ENCODE results near the gene PPP2R5A.
"Not testable (repeated sequence)": the region's sequence is repeated elsewhere in the genome, so short reads cannot be mapped to it uniquely, and the experiment has no call there.

PPP2R5A gene

DNA sequence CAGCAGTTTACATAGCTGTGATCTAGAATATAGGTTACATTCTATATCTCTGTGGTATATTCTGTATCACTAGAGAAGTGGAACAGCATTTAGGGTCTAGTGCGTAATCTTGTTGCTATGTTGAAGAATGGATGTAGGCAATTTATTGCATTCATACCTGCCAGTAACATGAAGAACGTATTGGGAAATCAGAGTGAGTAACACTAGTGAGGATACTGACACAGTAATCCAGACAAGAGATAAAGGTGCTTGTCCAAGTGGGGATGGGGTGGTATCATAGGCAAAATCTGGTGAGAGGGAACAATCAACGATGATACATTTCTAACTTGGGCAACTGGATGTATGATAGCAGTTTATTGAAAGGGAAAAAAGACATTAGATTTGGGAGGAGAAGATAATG lies 9.8 kb downstream of the PPP2R5A start:
- H3K4me3 Mint-ChIP-seq = no peak overlapping the region
- TF ChIP-seq, protein P1, sequence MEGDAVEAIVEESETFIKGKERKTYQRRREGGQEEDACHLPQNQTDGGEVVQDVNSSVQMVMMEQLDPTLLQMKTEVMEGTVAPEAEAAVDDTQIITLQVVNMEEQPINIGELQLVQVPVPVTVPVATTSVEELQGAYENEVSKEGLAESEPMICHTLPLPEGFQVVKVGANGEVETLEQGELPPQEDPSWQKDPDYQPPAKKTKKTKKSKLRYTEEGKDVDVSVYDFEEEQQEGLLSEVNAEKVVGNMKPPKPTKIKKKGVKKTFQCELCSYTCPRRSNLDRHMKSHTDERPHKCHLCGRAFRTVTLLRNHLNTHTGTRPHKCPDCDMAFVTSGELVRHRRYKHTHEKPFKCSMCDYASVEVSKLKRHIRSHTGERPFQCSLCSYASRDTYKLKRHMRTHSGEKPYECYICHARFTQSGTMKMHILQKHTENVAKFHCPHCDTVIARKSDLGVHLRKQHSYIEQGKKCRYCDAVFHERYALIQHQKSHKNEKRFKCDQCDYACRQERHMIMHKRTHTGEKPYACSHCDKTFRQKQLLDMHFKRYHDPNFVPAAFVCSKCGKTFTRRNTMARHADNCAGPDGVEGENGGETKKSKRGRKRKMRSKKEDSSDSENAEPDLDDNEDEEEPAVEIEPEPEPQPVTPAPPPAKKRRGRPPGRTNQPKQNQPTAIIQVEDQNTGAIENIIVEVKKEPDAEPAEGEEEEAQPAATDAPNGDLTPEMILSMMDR (IDR thresholded peaks at IDR 0.05; ENCODE audit: unreplicated experiment in 3 of 3) = no peak
- no peaks in the 10 kb centered on the region for H3K27me3 Mint-ChIP-seq (ENCODE audit: low read depth)
- H3K9me3 Mint-ChIP-seq = no peaks in the 10 kb centered on the region
- peaks cover 11% of the 10 kb centered on the region for H3K4me1 Mint-ChIP-seq
- no peaks in the 10 kb centered on the region for H3K36me3 Mint-ChIP-seq (ENCODE audit: low read depth)
- H3K27ac Mint-ChIP-seq = no peak overlapping the region

DNA sequence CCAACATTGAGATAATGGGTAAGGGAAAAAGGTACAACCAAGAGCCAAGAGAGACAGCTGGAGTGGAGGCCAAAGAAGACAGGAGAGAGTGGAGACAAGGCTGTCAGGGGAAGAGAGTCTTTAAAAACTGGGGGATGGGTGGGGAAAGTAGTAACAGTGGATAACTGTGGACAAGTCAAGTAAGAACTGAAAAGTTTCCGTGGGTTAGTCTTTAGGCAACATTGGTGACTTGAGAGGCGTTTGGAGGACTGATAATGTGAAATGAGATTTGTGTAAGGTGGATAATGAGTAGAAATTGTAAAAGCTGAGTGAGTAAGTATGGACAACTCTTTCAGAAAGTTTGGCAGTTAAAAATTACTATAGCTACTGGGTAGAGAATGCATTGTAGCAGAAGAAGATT lies 10.4 kb downstream of the PPP2R5A start:
- no peaks in the 10 kb centered on the region for H3K36me3 Mint-ChIP-seq (ENCODE audit: low read depth)
- TF ChIP-seq, protein P1 (IDR thresholded peaks at IDR 0.05; ENCODE audit: unreplicated experiment in 3 of 3) = no peak
- no peak overlapping the region for H3K4me3 Mint-ChIP-seq
- no peaks in the 10 kb centered on the region for H3K27me3 Mint-ChIP-seq (ENCODE audit: low read depth)
- H3K9me3 Mint-ChIP-seq = no peaks in the 10 kb centered on the region
- no peak overlapping the region for H3K27ac Mint-ChIP-seq
- peaks cover 11% of the 10 kb centered on the region for H3K4me1 Mint-ChIP-seq

DNA sequence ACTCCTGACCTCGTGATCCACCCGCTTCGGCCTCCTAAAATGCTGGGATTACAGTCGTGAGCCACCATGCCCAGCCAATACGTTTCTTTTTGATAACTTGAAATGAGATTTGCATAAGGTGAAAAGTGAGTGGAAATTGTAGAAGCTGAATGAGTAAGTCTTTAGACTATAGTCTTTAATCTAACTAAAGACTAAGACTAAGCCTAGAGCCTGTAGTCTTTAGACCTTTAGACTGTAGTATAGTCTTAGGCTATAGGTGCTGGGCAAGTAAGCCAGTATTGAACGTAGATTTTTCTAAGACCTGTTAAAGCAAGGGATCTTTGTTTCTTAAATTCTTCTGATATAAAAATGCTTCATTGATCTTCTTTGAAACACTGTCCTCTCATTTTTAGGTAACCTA lies 12.1 kb downstream of the PPP2R5A start:
- TF ChIP-seq, protein P1 (IDR thresholded peaks at IDR 0.05; ENCODE audit: unreplicated experiment in 3 of 3) = no peak
- Mint-ChIP-seq H3K4me1 (peaks cover 5% of the 10 kb centered on the region), H3K36me3 (ENCODE audit: low read depth) (no peaks in the 10 kb centered on the region), H3K27me3 (ENCODE audit: low read depth) (no peaks in the 10 kb centered on the region), H3K27ac (no peak overlapping the region), H3K4me3 (no peak overlapping the region), H3K9me3 (no peaks in the 10 kb centered on the region)

DNA sequence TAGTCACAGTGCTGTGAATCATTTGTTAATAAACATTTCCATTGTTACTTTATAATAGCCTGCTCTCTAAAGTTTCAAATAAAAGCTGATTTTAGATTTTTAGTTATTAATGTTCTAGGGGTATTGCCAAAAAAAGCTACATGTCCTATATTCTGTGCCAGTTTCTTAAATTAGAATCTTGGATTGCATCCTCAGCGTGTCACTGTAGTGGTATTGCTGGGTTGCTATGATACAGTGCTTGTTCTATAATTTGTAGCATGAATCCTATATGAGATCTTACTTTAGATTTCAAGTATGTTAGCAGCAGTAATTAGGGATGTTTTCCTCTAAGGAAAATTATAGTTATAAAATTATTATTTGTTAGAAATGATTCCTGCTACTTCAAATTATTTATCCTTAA lies 16.4 kb downstream of the PPP2R5A start:
- TF ChIP-seq, protein P1 (IDR thresholded peaks at IDR 0.05; ENCODE audit: unreplicated experiment in 3 of 3) = no peak
- Mint-ChIP-seq H3K27me3 (ENCODE audit: low read depth) (no peaks in the 10 kb centered on the region), H3K9me3 (peaks cover 5% of the 10 kb centered on the region), H3K36me3 (ENCODE audit: low read depth) (peaks cover 4% of the 10 kb centered on the region), H3K4me3 (no peak overlapping the region), H3K27ac (no peak overlapping the region), H3K4me1 (peaks cover 4% of the 10 kb centered on the region)

DNA sequence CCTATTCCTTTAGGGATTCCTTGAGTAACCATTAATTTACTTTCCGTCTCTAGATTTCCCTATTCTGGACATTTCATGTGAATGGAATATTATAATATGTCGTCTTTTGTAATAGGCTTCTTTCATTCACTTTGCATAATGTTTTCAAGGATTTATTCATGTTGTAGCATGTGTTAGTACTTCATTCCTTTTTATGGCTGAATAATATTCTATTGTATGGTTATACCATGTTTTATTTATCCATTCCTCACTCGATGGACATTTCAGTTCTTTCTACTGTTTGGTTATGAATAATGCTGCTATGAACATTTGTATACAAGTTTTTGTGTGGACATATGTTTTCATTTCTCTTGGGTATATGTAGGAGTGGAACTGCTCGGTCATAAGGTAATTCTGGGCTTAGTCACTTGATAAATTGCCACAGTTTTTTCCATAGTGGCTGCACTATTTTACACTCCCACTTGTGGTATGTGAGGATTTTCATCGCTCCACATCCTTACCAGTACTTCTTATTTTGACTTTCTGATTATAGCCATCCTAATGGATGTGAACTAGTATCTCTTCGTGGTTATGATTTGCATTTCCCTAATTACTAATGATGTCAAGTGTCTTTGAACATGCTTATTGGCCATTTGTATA lies 17.7 kb downstream of the PPP2R5A start:
- H3K27me3 Mint-ChIP-seq (ENCODE audit: low read depth) = no peaks in the 10 kb centered on the region
- H3K36me3 Mint-ChIP-seq (ENCODE audit: low read depth) = peaks cover 14% of the 10 kb centered on the region
- no peak overlapping the region for H3K27ac Mint-ChIP-seq
- H3K4me1 Mint-ChIP-seq = peaks cover 4% of the 10 kb centered on the region
- peaks cover 5% of the 10 kb centered on the region for H3K9me3 Mint-ChIP-seq
- H3K4me3 Mint-ChIP-seq = no peak overlapping the region
- TF ChIP-seq, protein P1 (IDR thresholded peaks at IDR 0.05; ENCODE audit: unreplicated experiment in 3 of 3) = no peak

DNA sequence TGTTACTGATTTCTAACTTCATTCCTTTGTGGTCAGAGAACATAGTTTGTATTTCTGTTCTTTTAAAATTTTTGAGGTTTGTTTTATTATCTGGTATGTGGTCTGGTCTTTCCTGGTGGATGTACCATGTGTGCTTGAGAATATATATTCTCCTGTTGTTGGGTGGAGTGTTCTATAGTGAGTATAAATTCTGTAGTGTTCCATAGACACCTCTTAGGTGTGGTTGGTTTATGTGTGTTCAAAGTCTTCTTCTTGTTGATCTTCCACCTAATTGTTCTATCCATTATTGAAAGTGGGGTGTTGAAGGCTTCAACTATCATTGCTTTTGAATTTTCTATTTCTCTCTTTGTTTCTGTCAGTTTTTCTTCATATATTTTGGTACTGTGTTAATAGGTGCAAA lies 20.1 kb downstream of the PPP2R5A start:
- Mint-ChIP-seq H3K9me3 (peaks cover 8% of the 10 kb centered on the region), H3K4me3 (no peak overlapping the region), H3K4me1 (peaks cover 4% of the 10 kb centered on the region), H3K27ac (no peak overlapping the region), H3K27me3 (ENCODE audit: low read depth) (no peaks in the 10 kb centered on the region), H3K36me3 (ENCODE audit: low read depth) (peaks cover 36% of the 10 kb centered on the region)
- TF ChIP-seq, protein P1 (IDR thresholded peaks at IDR 0.05; ENCODE audit: unreplicated experiment in 3 of 3) = no peak

DNA sequence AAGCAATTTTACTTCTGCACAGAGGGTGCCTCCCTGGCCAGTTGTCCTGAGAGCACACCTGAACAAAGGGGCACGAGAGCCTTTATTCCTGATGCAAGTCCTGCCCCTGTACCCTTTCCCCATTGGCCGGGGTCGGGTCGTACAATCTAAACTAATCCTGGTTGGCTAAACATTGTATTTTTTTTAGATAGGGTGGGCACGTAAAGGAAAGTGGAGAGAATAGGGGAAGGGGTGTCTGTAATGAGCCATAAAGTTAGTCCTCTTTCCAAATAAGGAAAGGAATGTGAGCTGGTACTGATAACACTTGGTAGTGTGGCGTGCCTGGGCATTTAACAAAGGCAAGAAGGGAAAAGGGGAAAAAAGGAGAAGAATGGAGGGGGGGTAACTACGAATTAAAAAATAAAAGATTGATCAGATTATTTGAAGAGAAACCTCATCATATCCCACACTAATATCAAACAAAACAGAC lies 20.8 kb downstream of the PPP2R5A start:
- H3K4me1 Mint-ChIP-seq; H3K27ac Mint-ChIP-seq; H3K27me3 Mint-ChIP-seq (ENCODE audit: low read depth); H3K4me3 Mint-ChIP-seq; H3K9me3 Mint-ChIP-seq: not testable (repeated sequence)
- H3K36me3 Mint-ChIP-seq (ENCODE audit: low read depth) = peaks cover 39% of the 10 kb centered on the region
